Measurements from ENCODE around the gene SAMD3. TPM values are rescaled to one million over a fixed set of nuclear protein-coding genes. Genes with fewer than 3 reads are reported as not detected.

SAMD3 gene
- total RNA-seq, 2 experiments from 2014 or later: not detected

DNA sequence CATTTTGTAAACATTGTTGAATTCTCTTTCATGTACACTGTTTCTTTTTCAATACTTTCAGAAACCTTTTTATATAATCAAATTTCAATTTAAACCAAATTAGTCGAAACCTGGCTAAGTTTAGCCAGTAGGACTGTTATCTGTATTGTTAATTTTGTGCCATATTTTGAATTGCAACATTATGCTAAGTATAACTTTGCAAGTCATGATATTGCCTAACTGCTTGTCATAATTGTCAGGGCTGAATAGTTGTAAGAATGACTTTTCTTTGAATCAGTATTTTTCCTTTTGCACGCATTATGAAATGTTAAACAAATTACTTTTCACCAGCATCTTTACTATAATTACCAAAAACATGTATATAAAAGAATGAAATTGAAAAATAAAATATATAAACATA lies 82.7 kb downstream of the SAMD3 start:
- no peaks in the 10 kb centered on the region for H4K20me1 ChIP-seq (ENCODE audit: insufficient read depth, low read length)
- intact Hi-C loops (cut with micrococcal nuclease; ENCODE audit: unreplicated experiment): no loop called here
- no peaks in the 10 kb centered on the region for H3K79me2 ChIP-seq (ENCODE audit: insufficient read depth, low read depth, low read length)
- TF ChIP-seq EZH2phosphoT487 (IDR thresholded peaks at IDR 0.05; ENCODE audit: borderline replicate concordance, low read depth, low read length): no peak
- no peak for TF ChIP-seq CTCF (conservative IDR thresholded peaks at IDR 0.05; ENCODE audit: low read length)
- DNase-seq (ENCODE audit: low spot score): no peak
- ChIA-PET POLR2A (interaction anchor here (0.7 to 1.4 kb wide), 2 partner anchors 10 to 47 kb away, joined by 3 read pairs; no protein-coding TSS in a partner anchor), CTCF (ENCODE audit: unreplicated experiment) (no interaction called here)
- no peaks in the 10 kb centered on the region for H3K36me3 ChIP-seq (ENCODE audit: insufficient read depth, low read length)
- H3K9me3 ChIP-seq (ENCODE audit: low read length): no peaks in the 10 kb centered on the region
- H3K4me3 ChIP-seq (ENCODE audit: low read depth, low read length, poor library complexity, severe bottlenecking): no peak overlapping the region
- no TSS peak for BruUV-seq (replicated peaks)
- no peak overlapping the region for H3K27ac ChIP-seq (ENCODE audit: low read depth, low read length, poor library complexity, severe bottlenecking)
- H3K4me1 ChIP-seq (ENCODE audit: insufficient read depth, low read length, poor library complexity, severe bottlenecking): no peaks in the 10 kb centered on the region
- no peaks in the 10 kb centered on the region for H3K9me2 ChIP-seq (ENCODE audit: insufficient read depth, low read length)
- H3K4me2 ChIP-seq (ENCODE audit: low read length): no peak overlapping the region
- H2AFZ ChIP-seq (ENCODE audit: low read length): no peak overlapping the region

DNA sequence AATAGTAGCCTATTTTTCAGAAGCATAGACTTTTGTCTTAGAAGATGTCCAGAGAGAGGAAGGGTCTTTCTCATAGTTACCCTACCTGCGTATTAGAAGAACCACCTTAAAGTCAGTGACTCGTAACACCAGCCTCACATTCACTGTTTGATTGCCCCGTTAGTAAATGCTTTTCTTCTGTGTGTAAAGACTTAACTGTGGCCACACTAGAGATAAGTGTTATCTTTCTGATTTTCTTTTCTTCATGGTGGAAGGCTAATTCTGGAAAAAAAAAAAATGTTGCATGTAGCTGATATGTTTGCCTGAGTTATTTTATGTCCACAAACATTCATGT lies 83.9 kb downstream of the SAMD3 start:
- Histone ChIP-seq H3K4me1 (ENCODE audit: insufficient read depth, low read length, poor library complexity, severe bottlenecking) (no peaks in the 10 kb centered on the region), H2AFZ (ENCODE audit: low read length) (no peak overlapping the region), H3K9me2 (ENCODE audit: insufficient read depth, low read length) (no peaks in the 10 kb centered on the region), H4K20me1 (ENCODE audit: insufficient read depth, low read length) (no peaks in the 10 kb centered on the region), H3K9me3 (ENCODE audit: low read length) (no peaks in the 10 kb centered on the region), H3K27ac (ENCODE audit: low read depth, low read length, poor library complexity, severe bottlenecking) (no peak overlapping the region), H3K36me3 (ENCODE audit: insufficient read depth, low read length) (no peaks in the 10 kb centered on the region), H3K79me2 (ENCODE audit: insufficient read depth, low read depth, low read length) (no peaks in the 10 kb centered on the region), H3K4me3 (ENCODE audit: low read depth, low read length, poor library complexity, severe bottlenecking) (no peak overlapping the region), H3K4me2 (ENCODE audit: low read length) (no peak overlapping the region)
- ChIA-PET CTCF (ENCODE audit: unreplicated experiment) (no interaction called here), POLR2A (interaction anchor here (0.9 to 1.4 kb wide), 2 partner anchors 9 to 20 kb away, joined by 3 read pairs; no protein-coding TSS in a partner anchor)
- DNase-seq (ENCODE audit: low spot score): no peak
- intact Hi-C loops (cut with micrococcal nuclease; ENCODE audit: unreplicated experiment): no loop called here
- no TSS peak for BruUV-seq (replicated peaks)
- TF ChIP-seq EZH2phosphoT487 (IDR thresholded peaks at IDR 0.05; ENCODE audit: borderline replicate concordance, low read depth, low read length): no peak
- TF ChIP-seq CTCF (conservative IDR thresholded peaks at IDR 0.05; ENCODE audit: low read length): no peak

- no peak overlapping the region for H3K4me3 ChIP-seq (ENCODE audit: low read depth, low read length, poor library complexity, severe bottlenecking)
- H3K9me3 ChIP-seq (ENCODE audit: low read length): no peaks in the 10 kb centered on the region
- POLR2A ChIA-PET: interaction anchor here (0.9 to 1.4 kb wide), 2 partner anchors 8 to 19 kb away, joined by 3 read pairs; no protein-coding TSS in a partner anchor
- CTCF ChIA-PET (ENCODE audit: unreplicated experiment): no interaction called here
- no peaks in the 10 kb centered on the region for H3K79me2 ChIP-seq (ENCODE audit: insufficient read depth, low read depth, low read length)
- no peaks in the 10 kb centered on the region for H3K36me3 ChIP-seq (ENCODE audit: insufficient read depth, low read length)
- BruUV-seq (replicated peaks): no TSS peak
- H3K4me1 ChIP-seq (ENCODE audit: insufficient read depth, low read length, poor library complexity, severe bottlenecking): no peaks in the 10 kb centered on the region
- H4K20me1 ChIP-seq (ENCODE audit: insufficient read depth, low read length): no peaks in the 10 kb centered on the region
- no peak overlapping the region for H3K27ac ChIP-seq (ENCODE audit: low read depth, low read length, poor library complexity, severe bottlenecking)
- H2AFZ ChIP-seq (ENCODE audit: low read length): no peak overlapping the region
- no peak overlapping the region for H3K4me2 ChIP-seq (ENCODE audit: low read length)
- no peak for TF ChIP-seq CTCF (conservative IDR thresholded peaks at IDR 0.05; ENCODE audit: low read length)
- TF ChIP-seq EZH2phosphoT487 (IDR thresholded peaks at IDR 0.05; ENCODE audit: borderline replicate concordance, low read depth, low read length): no peak
- intact Hi-C loops (cut with micrococcal nuclease; ENCODE audit: unreplicated experiment): no loop called here
- DNase-seq (ENCODE audit: low spot score): no peak
- H3K9me2 ChIP-seq (ENCODE audit: insufficient read depth, low read length): no peaks in the 10 kb centered on the region
Observed at GRCh38 chr6:130138116-130138908, 84.4 kb downstream of the SAMD3 start.

All from OCI-LY7 (cell line).